ENCODE results near the gene AUTS2. TPM values are rescaled to one million over a fixed set of nuclear protein-coding genes. Genes with fewer than 3 reads are reported as not detected.

AUTS2 gene
- total and polyA plus RNA-seq, 9 of the 15 experiments (the other 6 are each of a cell fraction or from before 2014, with no cell fraction given) = 0.58 TPM; not detected in 8

GRCh38 chr7:69939317-69939716 is 341.0 kb downstream of the AUTS2 start (continued):
- TF ChIP-seq MXD1 (CRISPR knock-in tag; IDR thresholded peaks at IDR 0.05; ENCODE audit: borderline replicate concordance, poor library complexity, severe bottlenecking) (no peak), GTF2E2 (tag; IDR thresholded peaks at IDR 0.05) (no peak), BDP1 (IDR thresholded peaks at IDR 0.05; ENCODE audit: insufficient read depth, insufficient read length) (no peak), MLX (CRISPR knock-in tag; conservative IDR thresholded peaks at IDR 0.05) (no peak), SREBF2 (CRISPR knock-in tag; IDR thresholded peaks at IDR 0.05) (no peak), SAFB (IDR thresholded peaks at IDR 0.05; ENCODE audit: borderline replicate concordance, low read depth, low read length) (no peak), DIDO1 (tag; IDR thresholded peaks at IDR 0.05; ENCODE audit: low read depth) (no peak), ZBTB34 (CRISPR knock-in tag; IDR thresholded peaks at IDR 0.05) (no peak), HMGN3 (IDR thresholded peaks at IDR 0.05; ENCODE audit: borderline replicate concordance, extremely low read depth, insufficient read length, low read depth, low read length) (no peak), CHD2 (IDR thresholded peaks at IDR 0.05; ENCODE audit: low read depth, low read length) (no peak), TBP (optimal IDR thresholded peaks at IDR 0.05; ENCODE audit: low read depth, low read length) (no peak), BRF1 (IDR thresholded peaks at IDR 0.05; ENCODE audit: borderline replicate concordance, extremely low read depth, insufficient read length) (no peak)
